Peyer's patch (tissue), 4 donors: ENCODE results near the gene GRK6.

ENCODE experiments used
- POLR2A ChIP-seq, 2 donors: fragments of 450-650 bp; IDR thresholded peaks; one replicate each; pipeline ENCODE4 v1.5.1; 2017; ENCODE audit warnings: antibody characterized with exemption in 2 of 2, mild to moderate bottlenecking in 2 of 2, moderate library complexity in 2 of 2
- TF ChIP-seq, protein P1 (sequence below), 6 experiments: fragments of 450-650 bp in 4 of 6; fragments of 200-600 bp in 2 of 6; sonication (generic) in 1 of 6; IDR thresholded peaks; one replicate each; pipeline ENCODE4 v1.5.1; 2017 to 2019; ENCODE audit warnings: antibody characterized with exemption in 6 of 6, mild to moderate bottlenecking in 3 of 6, moderate library complexity in 1 of 6

DNA sequence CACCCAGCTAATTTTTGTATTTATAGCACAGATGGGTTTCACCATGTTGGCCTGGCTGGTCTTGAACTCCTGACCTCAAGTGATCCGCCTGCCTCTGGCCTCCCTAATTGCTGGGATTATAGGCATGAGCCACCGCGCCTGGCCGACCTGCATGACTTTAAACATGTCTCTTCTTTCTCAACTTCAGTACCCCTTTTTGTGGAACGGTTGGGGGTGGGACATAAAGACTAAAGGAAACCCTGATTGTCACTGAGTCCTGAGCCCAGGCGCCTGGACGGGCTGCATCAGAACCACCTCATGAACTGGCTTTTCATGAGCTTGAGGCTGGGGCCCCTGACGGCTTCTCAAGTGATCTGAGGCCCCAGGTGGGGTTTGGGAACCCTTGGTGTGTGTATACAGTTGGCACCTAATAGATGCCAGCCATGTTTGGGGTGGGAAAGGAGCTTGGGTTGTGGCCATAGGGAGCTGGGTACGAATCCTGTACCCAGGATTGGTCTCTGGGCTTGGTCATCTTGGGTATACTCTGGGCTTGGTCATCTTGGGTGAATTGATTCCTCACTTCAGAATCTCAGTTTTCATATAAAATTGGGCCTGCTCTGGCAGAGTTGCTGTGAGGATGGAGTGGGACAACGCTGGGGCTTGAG, 2.2 kb downstream of the GRK6 start:
- TF ChIP-seq, protein P1, sequence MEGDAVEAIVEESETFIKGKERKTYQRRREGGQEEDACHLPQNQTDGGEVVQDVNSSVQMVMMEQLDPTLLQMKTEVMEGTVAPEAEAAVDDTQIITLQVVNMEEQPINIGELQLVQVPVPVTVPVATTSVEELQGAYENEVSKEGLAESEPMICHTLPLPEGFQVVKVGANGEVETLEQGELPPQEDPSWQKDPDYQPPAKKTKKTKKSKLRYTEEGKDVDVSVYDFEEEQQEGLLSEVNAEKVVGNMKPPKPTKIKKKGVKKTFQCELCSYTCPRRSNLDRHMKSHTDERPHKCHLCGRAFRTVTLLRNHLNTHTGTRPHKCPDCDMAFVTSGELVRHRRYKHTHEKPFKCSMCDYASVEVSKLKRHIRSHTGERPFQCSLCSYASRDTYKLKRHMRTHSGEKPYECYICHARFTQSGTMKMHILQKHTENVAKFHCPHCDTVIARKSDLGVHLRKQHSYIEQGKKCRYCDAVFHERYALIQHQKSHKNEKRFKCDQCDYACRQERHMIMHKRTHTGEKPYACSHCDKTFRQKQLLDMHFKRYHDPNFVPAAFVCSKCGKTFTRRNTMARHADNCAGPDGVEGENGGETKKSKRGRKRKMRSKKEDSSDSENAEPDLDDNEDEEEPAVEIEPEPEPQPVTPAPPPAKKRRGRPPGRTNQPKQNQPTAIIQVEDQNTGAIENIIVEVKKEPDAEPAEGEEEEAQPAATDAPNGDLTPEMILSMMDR (IDR thresholded peaks at IDR 0.05): no peak
- TF ChIP-seq POLR2A (IDR thresholded peaks at IDR 0.05): no peak
